ENCODE measurements around the gene TDG.

DNA sequence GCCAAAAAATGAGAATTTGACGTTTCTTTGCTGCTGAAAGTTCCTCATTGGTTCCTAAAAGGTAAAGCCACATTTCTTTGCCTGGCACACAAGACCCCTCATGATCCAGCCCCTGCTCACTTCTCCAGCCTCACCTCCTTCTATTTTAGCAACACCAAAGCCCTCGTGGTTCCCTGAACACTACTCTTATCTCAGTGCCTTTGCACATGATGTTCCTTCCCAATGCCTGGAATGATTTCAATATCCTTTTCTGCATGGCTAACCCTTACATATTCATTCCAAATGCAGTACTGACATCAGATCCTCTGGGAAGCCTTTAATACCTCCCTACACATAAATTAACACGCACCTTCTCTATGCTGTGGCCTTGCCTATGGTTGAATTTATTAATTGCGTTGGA, 44.4 kb downstream of the TDG start:
- TF ChIP-seq ZNF121 (CRISPR knock-in tag; IDR thresholded peaks at IDR 0.05) (no peak), KAT7 (CRISPR knock-in tag; IDR thresholded peaks at IDR 0.05; ENCODE audit: borderline replicate concordance) (no peak), TEAD4 (CRISPR knock-in tag; IDR thresholded peaks at IDR 0.05) (no peak)
- TF ChIP-seq, protein P1, sequence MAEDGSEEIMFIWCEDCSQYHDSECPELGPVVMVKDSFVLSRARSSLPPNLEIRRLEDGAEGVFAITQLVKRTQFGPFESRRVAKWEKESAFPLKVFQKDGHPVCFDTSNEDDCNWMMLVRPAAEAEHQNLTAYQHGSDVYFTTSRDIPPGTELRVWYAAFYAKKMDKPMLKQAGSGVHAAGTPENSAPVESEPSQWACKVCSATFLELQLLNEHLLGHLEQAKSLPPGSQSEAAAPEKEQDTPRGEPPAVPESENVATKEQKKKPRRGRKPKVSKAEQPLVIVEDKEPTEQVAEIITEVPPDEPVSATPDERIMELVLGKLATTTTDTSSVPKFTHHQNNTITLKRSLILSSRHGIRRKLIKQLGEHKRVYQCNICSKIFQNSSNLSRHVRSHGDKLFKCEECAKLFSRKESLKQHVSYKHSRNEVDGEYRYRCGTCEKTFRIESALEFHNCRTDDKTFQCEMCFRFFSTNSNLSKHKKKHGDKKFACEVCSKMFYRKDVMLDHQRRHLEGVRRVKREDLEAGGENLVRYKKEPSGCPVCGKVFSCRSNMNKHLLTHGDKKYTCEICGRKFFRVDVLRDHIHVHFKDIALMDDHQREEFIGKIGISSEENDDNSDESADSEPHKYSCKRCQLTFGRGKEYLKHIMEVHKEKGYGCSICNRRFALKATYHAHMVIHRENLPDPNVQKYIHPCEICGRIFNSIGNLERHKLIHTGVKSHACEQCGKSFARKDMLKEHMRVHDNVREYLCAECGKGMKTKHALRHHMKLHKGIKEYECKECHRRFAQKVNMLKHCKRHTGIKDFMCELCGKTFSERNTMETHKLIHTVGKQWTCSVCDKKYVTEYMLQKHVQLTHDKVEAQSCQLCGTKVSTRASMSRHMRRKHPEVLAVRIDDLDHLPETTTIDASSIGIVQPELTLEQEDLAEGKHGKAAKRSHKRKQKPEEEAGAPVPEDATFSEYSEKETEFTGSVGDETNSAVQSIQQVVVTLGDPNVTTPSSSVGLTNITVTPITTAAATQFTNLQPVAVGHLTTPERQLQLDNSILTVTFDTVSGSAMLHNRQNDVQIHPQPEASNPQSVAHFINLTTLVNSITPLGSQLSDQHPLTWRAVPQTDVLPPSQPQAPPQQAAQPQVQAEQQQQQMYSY (CRISPR knock-in tag; IDR thresholded peaks at IDR 0.05): no peak
